Neuronal stem cell (in vitro differentiated cells): ENCODE data around the gene PRIMPOL.
A peak's percentile ranks its signal among the peaks of the same experiment; 100 is the strongest.

Experiments
- DNase-seq: peaks from one replicate; pipeline ENCODE4 v3.0.0-alpha.2; 2013; ENCODE audit warnings: low spot score
- H2AFZ ChIP-seq: one replicate; pipeline ENCODE4 v1.6.1; 2013; ENCODE audit warnings: mild to moderate bottlenecking, low read length, inconsistent platforms
- H2AK5ac ChIP-seq: 2 replicates; pipeline ENCODE4 v1.6.1; 2013; ENCODE audit warnings: low read depth, mild to moderate bottlenecking, inconsistent platforms, low read length, moderate library complexity, mixed read lengths
- H2BK120ac ChIP-seq: 2 replicates; pipeline ENCODE4 v1.6.1; 2013; ENCODE audit warnings: low read depth, mild to moderate bottlenecking, inconsistent platforms, low read length, moderate library complexity, mixed read lengths
- H2BK12ac ChIP-seq: one replicate; pipeline ENCODE4 v1.6.1; 2013; ENCODE audit warnings: low read length, inconsistent platforms
- H2BK15ac ChIP-seq: 2 replicates; pipeline ENCODE4 v1.6.1; 2013; ENCODE audit warnings: mild to moderate bottlenecking, low read length, inconsistent platforms, mixed read lengths
- H2BK5ac ChIP-seq: one replicate; pipeline ENCODE4 v1.6.1; 2013; ENCODE audit warnings: inconsistent platforms, mild to moderate bottlenecking, low read length, moderate library complexity
- H3K14ac ChIP-seq: one replicate; pipeline ENCODE4 v1.6.1; 2013; ENCODE audit warnings: low read length, inconsistent platforms
- H3K18ac ChIP-seq: 2 replicates; pipeline ENCODE4 v1.6.1; 2013; ENCODE audit warnings: low read length, inconsistent platforms
- H3K23ac ChIP-seq: 2 replicates; pipeline ENCODE4 v1.6.1; 2013; ENCODE audit warnings: low read depth, mild to moderate bottlenecking, mixed read lengths, low read length, inconsistent platforms; ENCODE audit not compliant: poor library complexity
- H3K27ac ChIP-seq: replicated peaks from 3 replicates; pipeline ENCODE4 v1.5.1; 2013; ENCODE audit warnings: low read length, inconsistent platforms
- H3K27me3 ChIP-seq, 3 experiments: 2 replicates each; pipeline ENCODE4 v1.6.1; 2013; ENCODE audit warnings: low read length in 3 of 3, mild to moderate bottlenecking in 2 of 3, inconsistent platforms in 1 of 3, low read depth in 1 of 3, mixed read lengths in 1 of 3, moderate library complexity in 1 of 3; ENCODE audit not compliant: control insufficient read depth in 3 of 3, insufficient read depth in 3 of 3
- H3K36me3 ChIP-seq, 2 donors: replicated peaks in 1 of 2; 2 replicates each; pipeline ENCODE4 v1.6.1; 2013; ENCODE audit warnings: low read length in 2 of 2; ENCODE audit not compliant: control insufficient read depth in 2 of 2, insufficient read depth in 2 of 2
- H3K4ac ChIP-seq: 2 replicates; pipeline ENCODE4 v1.6.1; 2013; ENCODE audit warnings: inconsistent platforms, mild to moderate bottlenecking, low read length, moderate library complexity
- H3K4me1 ChIP-seq, 2 donors: 1 replicate in 1 of 2; 2 replicates in 1 of 2; pipeline ENCODE4 v1.6.1; 2013; ENCODE audit warnings: low read length in 2 of 2, low read depth in 1 of 2; ENCODE audit not compliant: control insufficient read depth in 2 of 2, insufficient read depth in 1 of 2
- H3K4me2 ChIP-seq: one replicate; pipeline ENCODE4 v1.6.1; 2013; ENCODE audit warnings: mild to moderate bottlenecking, low read length, inconsistent platforms; ENCODE audit not compliant: insufficient read depth, poor library complexity, severe bottlenecking
- H3K4me3 ChIP-seq, 2 donors: 2 replicates each; pipeline ENCODE4 v1.5.1; 2013; ENCODE audit warnings: low read length in 2 of 2, mild to moderate bottlenecking in 2 of 2, inconsistent platforms in 1 of 2, moderate library complexity in 1 of 2
- H3K79me1 ChIP-seq: one replicate; pipeline ENCODE4 v1.6.1; 2013; ENCODE audit warnings: low read depth, mild to moderate bottlenecking, inconsistent platforms, low read length, moderate library complexity
- H3K9ac ChIP-seq: one replicate; pipeline ENCODE4 v1.6.1; 2013; ENCODE audit warnings: mild to moderate bottlenecking, low read depth, low read length, inconsistent platforms; ENCODE audit not compliant: poor library complexity
- H3K9me3 ChIP-seq, 2 donors: replicated peaks in 1 of 2; 2 replicates each; pipeline versions ENCODE3 to v1.6.1; 2013; ENCODE audit warnings: low read length in 2 of 2, mild to moderate bottlenecking in 2 of 2, inconsistent platforms in 1 of 2, low read depth in 1 of 2, mixed read lengths in 1 of 2, moderate library complexity in 1 of 2; ENCODE audit not compliant: control insufficient read depth in 2 of 2, insufficient read depth in 1 of 2
- H4K8ac ChIP-seq: one replicate; pipeline ENCODE4 v1.6.1; 2013; ENCODE audit warnings: low read depth, mild to moderate bottlenecking, inconsistent platforms, low read length, moderate library complexity
- H4K91ac ChIP-seq: one replicate; pipeline ENCODE4 v1.6.1; 2013; ENCODE audit warnings: low read length, low read depth, mild to moderate bottlenecking, inconsistent platforms; ENCODE audit not compliant: poor library complexity
- WGBS, 2 donors: extraction: QIAGEN DNeasy Blood & Tissue Kit; methylation state at CpG; one replicate each; pipeline ENCODE4 v1.1.7; 2013; ENCODE audit warnings: missing lambda C conversion rate in 2 of 2, mixed read lengths in 1 of 2; ENCODE audit not compliant: insufficient read length in 2 of 2, insufficient replicate concordance in 1 of 2; ENCODE audit errors: extremely low coverage in 2 of 2; 5-methylcytosine and 5-hydroxymethylcytosine counted together

PRIMPOL gene

GRCh38 chr4:184668096-184668495 is 18.6 kb downstream of the PRIMPOL start:
- no peak overlapping the region for H2BK15ac ChIP-seq
- no peak overlapping the region for H3K27ac ChIP-seq
- H3K79me1 ChIP-seq = peaks cover 2% of the 10 kb centered on the region
- no peak for DNase-seq
- H2BK120ac ChIP-seq = no peak overlapping the region
- H3K9ac ChIP-seq = no peak overlapping the region
- no peak overlapping the region for H3K18ac ChIP-seq
- H3K4me1 ChIP-seq = no peaks in the 10 kb centered on the region
- peaks cover 11 to 92% of the 10 kb centered on the region in 2 donors for H3K36me3 ChIP-seq
- peak overlapping the region in 1 of 2 donors; percentile 24 for H3K4me3 ChIP-seq
- H4K91ac ChIP-seq = no peak overlapping the region
- no peak overlapping the region for H2AK5ac ChIP-seq
- no peak overlapping the region for H3K14ac ChIP-seq
- no peaks in the 10 kb centered on the region for H3K27me3 ChIP-seq
- H3K23ac ChIP-seq = no peak overlapping the region
- H2BK12ac ChIP-seq = no peak overlapping the region
- H2BK5ac ChIP-seq = no peak overlapping the region
- no CpG with 5 or more reads among the region's 9 CpGs for WGBS, 2 donors
- H4K8ac ChIP-seq = no peak overlapping the region
- no peak overlapping the region for H3K4ac ChIP-seq
- no peaks in the 10 kb centered on the region for H3K9me3 ChIP-seq
- H3K4me2 ChIP-seq = no peak overlapping the region
- H2AFZ ChIP-seq = no peak overlapping the region

DNA sequence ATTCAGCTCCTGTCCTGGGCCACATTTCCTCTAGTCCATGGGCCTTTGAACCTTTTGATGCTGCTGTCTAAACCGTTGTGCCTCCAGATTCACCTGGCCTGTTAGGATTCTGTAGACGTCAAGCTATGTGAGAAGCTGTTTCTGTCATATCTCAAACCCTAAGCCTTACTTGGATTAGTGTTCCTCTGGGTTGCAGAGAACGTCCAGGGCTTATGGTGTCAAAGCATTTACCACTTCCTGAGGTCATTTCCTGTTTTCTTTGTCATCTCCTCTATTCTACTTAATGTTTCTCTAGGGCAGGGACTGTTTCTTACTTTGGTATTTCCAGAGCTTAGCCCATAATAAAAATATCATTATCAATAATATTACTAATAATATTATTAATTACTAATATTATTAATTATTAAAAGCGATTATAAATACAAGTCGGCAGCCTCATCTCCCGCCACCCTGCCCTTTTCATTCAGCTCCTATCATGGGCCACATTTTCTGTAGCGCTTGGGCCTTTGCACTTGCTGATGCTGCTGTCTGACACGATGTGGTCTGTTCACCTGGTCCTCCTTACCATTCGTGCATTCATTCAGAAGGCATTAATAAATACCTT is 19.1 kb downstream of the PRIMPOL start:
- no peak overlapping the region for H2BK12ac ChIP-seq
- no peak overlapping the region for H3K4ac ChIP-seq
- H3K4me1 ChIP-seq = no peaks in the 10 kb centered on the region
- no peak overlapping the region for H2BK120ac ChIP-seq
- no peak overlapping the region for H4K8ac ChIP-seq
- no peak overlapping the region for H3K4me3 ChIP-seq
- no peak overlapping the region for H3K18ac ChIP-seq
- H4K91ac ChIP-seq = no peak overlapping the region
- no peak overlapping the region for H3K27ac ChIP-seq
- H3K9ac ChIP-seq = no peak overlapping the region
- H3K4me2 ChIP-seq = no peak overlapping the region
- no peaks in the 10 kb centered on the region for H3K27me3 ChIP-seq
- H3K79me1 ChIP-seq = peaks cover 2% of the 10 kb centered on the region
- DNase-seq = no peak
- H3K36me3 ChIP-seq = peaks cover 11 to 90% of the 10 kb centered on the region in 2 donors
- no peak overlapping the region for H2AK5ac ChIP-seq
- no peaks in the 10 kb centered on the region for H3K9me3 ChIP-seq
- no peak overlapping the region for H2AFZ ChIP-seq
- H3K23ac ChIP-seq = no peak overlapping the region
- H2BK5ac ChIP-seq = no peak overlapping the region
- no CpG with 5 or more reads among the region's 9 CpGs for WGBS, 2 donors
- no peak overlapping the region for H3K14ac ChIP-seq
- no peak overlapping the region for H2BK15ac ChIP-seq

DNA sequence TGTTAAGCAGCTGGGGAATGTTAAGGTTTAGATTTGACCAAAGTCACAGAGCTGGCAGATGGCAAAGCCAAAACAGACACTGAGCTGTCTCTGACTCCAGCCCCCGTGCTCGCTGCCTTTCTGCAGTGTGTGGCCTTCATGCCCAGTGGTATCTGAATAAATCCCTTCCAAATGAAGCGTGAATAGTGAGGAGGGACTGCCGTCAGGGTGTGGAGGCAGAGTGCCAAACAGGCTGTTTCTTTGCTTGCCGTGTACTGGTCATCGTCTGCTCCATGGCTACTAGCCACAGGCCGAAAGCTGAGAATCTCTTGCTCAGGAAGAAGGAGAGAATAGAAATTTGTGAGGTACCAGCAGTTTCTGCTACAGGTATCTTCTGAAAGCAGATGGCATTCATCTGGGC is 19.7 kb downstream of the PRIMPOL start:
- no peak overlapping the region for H3K4me3 ChIP-seq
- no peak overlapping the region for H3K23ac ChIP-seq
- no peak overlapping the region for H3K4ac ChIP-seq
- H2BK15ac ChIP-seq = no peak overlapping the region
- H2BK5ac ChIP-seq = no peak overlapping the region
- peaks cover 2% of the 10 kb centered on the region for H3K79me1 ChIP-seq
- H2BK120ac ChIP-seq = no peak overlapping the region
- peaks cover 16 to 90% of the 10 kb centered on the region in 2 donors for H3K36me3 ChIP-seq
- no peak overlapping the region for H3K27ac ChIP-seq
- no CpG with 5 or more reads among the region's 7 CpGs for whole genome bisulfite sequencing, 2 donors
- no peak overlapping the region for H3K18ac ChIP-seq
- H3K9me3 ChIP-seq = no peaks in the 10 kb centered on the region
- no peak overlapping the region for H2AK5ac ChIP-seq
- H3K4me1 ChIP-seq = no peaks in the 10 kb centered on the region
- no peak overlapping the region for H3K14ac ChIP-seq
- H3K27me3 ChIP-seq = no peaks in the 10 kb centered on the region
- no peak overlapping the region for H2AFZ ChIP-seq
- no peak overlapping the region for H3K4me2 ChIP-seq
- no peak overlapping the region for H4K8ac ChIP-seq
- DNase-seq = no peak
- H4K91ac ChIP-seq = no peak overlapping the region
- no peak overlapping the region for H3K9ac ChIP-seq
- no peak overlapping the region for H2BK12ac ChIP-seq

DNA sequence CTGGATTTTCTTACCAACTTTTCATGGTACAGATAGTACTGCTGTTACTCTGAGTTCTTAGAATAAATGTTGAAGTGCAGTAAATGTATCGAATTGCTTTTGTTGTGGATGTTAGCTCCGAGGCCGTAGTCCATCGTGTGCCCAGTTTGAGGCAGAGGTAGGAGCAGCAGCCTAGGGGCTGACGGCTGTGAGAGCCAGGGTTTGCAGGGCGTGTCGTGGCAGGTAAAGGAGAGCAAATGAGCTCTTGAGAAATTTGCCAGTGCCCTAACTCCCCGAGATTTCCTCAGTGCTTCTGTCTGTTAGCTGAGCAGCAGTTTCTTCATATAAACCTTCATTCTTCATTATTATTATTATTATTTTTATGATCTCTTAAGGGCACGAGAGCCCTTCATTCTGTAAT is 21.6 kb downstream of the PRIMPOL start:
- H2BK120ac ChIP-seq = no peak overlapping the region
- H3K79me1 ChIP-seq = peaks cover 2% of the 10 kb centered on the region
- H3K4me1 ChIP-seq = no peaks in the 10 kb centered on the region
- no CpG with 5 or more reads among the region's 9 CpGs for WGBS, 2 donors
- H2BK15ac ChIP-seq = no peak overlapping the region
- no peak overlapping the region for H2BK12ac ChIP-seq
- H3K14ac ChIP-seq = no peak overlapping the region
- H3K4ac ChIP-seq = no peak overlapping the region
- no peak overlapping the region for H4K8ac ChIP-seq
- H3K9me3 ChIP-seq = no peaks in the 10 kb centered on the region
- H3K27ac ChIP-seq = no peak overlapping the region
- no peak overlapping the region for H3K4me3 ChIP-seq
- H3K23ac ChIP-seq = no peak overlapping the region
- H3K36me3 ChIP-seq = peaks cover 16 to 88% of the 10 kb centered on the region in 2 donors
- no peak overlapping the region for H2AK5ac ChIP-seq
- H3K27me3 ChIP-seq = no peaks in the 10 kb centered on the region
- no peak overlapping the region for H3K4me2 ChIP-seq
- no peak overlapping the region for H3K18ac ChIP-seq
- DNase-seq = no peak
- no peak overlapping the region for H2AFZ ChIP-seq
- no peak overlapping the region for H4K91ac ChIP-seq
- no peak overlapping the region for H2BK5ac ChIP-seq
- H3K9ac ChIP-seq = no peak overlapping the region
